Astrocyte (in vitro differentiated cells and primary cell): Measurements from ENCODE around the gene MPZL1.

Experiments
- EZH2 ChIP-seq: IDR thresholded peaks from 2 replicates; pipeline ENCODE4 v1.6.1; 2012; ENCODE audit warnings: mild to moderate bottlenecking, low read length, inconsistent platforms; ENCODE audit not compliant: insufficient read depth
- TF ChIP-seq, protein P1 (sequence below): IDR thresholded peaks from 2 replicates; pipeline ENCODE4 v1.5.1; 2011; ENCODE audit warnings: low read depth, mild to moderate bottlenecking, inconsistent platforms, low read length, moderate library complexity; ENCODE audit not compliant: insufficient read depth

DNA sequence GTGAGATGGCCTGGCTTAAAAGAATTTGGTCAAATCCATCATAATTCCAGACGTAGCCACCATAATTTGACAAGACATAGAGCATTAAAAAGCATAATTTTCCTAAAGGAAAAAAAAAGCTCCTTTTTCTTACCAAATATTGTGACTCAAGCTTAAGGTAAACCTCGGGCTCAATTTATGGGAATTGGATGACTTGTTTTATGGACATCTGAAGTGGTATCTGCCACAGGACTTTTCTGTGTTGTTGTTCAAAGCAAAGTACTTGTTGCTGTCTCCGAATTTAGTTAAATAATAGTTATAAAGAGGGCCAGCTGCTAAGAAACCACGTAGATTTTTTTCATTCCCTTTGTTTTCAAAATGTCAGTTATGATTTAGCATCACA, 1.1 kb downstream of the MPZL1 start:
- TF ChIP-seq, protein P1, sequence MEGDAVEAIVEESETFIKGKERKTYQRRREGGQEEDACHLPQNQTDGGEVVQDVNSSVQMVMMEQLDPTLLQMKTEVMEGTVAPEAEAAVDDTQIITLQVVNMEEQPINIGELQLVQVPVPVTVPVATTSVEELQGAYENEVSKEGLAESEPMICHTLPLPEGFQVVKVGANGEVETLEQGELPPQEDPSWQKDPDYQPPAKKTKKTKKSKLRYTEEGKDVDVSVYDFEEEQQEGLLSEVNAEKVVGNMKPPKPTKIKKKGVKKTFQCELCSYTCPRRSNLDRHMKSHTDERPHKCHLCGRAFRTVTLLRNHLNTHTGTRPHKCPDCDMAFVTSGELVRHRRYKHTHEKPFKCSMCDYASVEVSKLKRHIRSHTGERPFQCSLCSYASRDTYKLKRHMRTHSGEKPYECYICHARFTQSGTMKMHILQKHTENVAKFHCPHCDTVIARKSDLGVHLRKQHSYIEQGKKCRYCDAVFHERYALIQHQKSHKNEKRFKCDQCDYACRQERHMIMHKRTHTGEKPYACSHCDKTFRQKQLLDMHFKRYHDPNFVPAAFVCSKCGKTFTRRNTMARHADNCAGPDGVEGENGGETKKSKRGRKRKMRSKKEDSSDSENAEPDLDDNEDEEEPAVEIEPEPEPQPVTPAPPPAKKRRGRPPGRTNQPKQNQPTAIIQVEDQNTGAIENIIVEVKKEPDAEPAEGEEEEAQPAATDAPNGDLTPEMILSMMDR = no peak
- no peak for TF ChIP-seq EZH2
